ENCODE measurements around the gene POGK.

Gene POGK

GRCh38 chr1:166884971-166885370 lies 45.7 kb downstream of the POGK start:
- TF ChIP-seq SIN3A (IDR thresholded peaks at IDR 0.05; ENCODE audit: borderline replicate concordance, insufficient read depth, low read length) (no peak), TAF1 (IDR thresholded peaks at IDR 0.05; ENCODE audit: borderline replicate concordance, insufficient read depth, low read length) (no peak), FOXP2 (optimal IDR thresholded peaks at IDR 0.05; ENCODE audit: borderline replicate concordance, extremely low read depth, extremely low read length, insufficient read depth) (no peak), POLR2AphosphoS5 (IDR thresholded peaks at IDR 0.05; ENCODE audit: low read depth, low read length) (no peak)
- TF ChIP-seq, protein P1, sequence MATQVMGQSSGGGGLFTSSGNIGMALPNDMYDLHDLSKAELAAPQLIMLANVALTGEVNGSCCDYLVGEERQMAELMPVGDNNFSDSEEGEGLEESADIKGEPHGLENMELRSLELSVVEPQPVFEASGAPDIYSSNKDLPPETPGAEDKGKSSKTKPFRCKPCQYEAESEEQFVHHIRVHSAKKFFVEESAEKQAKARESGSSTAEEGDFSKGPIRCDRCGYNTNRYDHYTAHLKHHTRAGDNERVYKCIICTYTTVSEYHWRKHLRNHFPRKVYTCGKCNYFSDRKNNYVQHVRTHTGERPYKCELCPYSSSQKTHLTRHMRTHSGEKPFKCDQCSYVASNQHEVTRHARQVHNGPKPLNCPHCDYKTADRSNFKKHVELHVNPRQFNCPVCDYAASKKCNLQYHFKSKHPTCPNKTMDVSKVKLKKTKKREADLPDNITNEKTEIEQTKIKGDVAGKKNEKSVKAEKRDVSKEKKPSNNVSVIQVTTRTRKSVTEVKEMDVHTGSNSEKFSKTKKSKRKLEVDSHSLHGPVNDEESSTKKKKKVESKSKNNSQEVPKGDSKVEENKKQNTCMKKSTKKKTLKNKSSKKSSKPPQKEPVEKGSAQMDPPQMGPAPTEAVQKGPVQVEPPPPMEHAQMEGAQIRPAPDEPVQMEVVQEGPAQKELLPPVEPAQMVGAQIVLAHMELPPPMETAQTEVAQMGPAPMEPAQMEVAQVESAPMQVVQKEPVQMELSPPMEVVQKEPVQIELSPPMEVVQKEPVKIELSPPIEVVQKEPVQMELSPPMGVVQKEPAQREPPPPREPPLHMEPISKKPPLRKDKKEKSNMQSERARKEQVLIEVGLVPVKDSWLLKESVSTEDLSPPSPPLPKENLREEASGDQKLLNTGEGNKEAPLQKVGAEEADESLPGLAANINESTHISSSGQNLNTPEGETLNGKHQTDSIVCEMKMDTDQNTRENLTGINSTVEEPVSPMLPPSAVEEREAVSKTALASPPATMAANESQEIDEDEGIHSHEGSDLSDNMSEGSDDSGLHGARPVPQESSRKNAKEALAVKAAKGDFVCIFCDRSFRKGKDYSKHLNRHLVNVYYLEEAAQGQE (IDR thresholded peaks at IDR 0.05; ENCODE audit: insufficient read depth in 1 of 2, low read depth in 2 of 2, low read length in 2 of 2) = no peak

DNA sequence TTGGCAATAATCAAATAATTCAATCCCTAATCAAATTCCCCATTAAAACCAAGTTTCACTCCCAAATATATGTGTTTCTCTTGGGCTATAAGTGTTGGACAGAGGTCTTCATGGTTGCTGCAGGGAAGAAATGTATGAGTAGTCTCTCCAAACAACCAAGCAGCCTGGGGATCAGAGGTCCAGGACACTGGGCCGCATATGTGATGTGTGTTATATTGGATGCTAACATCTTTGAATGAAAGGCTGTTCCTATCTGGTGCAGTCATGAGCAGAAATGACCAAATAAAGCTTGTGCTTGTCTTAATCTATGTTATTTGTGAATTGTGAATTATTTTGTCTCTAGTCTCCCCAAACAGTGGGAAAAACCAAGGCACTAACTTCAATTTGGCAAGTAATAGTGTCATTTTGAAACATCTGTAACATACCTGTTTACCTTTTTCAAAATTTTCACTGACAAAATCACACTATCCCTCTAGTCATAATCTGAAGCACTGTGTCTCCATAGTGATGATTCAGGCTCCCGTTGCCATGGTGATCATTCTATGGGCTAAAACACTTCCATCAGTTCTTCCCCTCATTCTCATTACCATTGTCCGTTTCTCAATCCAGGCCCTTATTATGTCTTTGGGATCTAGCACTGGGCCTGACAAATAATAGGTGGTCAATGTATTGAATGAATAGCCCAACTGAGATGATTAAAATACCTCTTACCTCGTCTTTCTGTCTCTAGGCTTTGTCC lies 49.3 kb downstream of the POGK start:
- TF ChIP-seq POLR2AphosphoS5 (IDR thresholded peaks at IDR 0.05; ENCODE audit: low read depth, low read length) (no peak), TAF1 (IDR thresholded peaks at IDR 0.05; ENCODE audit: borderline replicate concordance, insufficient read depth, low read length) (no peak), FOXP2 (optimal IDR thresholded peaks at IDR 0.05; ENCODE audit: borderline replicate concordance, extremely low read depth, extremely low read length, insufficient read depth) (no peak), SIN3A (IDR thresholded peaks at IDR 0.05; ENCODE audit: borderline replicate concordance, insufficient read depth, low read length) (no peak)
- TF ChIP-seq, protein P1 (IDR thresholded peaks at IDR 0.05; ENCODE audit: insufficient read depth in 1 of 2, low read depth in 2 of 2, low read length in 2 of 2) = no peak

- TF ChIP-seq POLR2AphosphoS5 (IDR thresholded peaks at IDR 0.05; ENCODE audit: low read depth, low read length) (no peak), FOXP2 (optimal IDR thresholded peaks at IDR 0.05; ENCODE audit: borderline replicate concordance, extremely low read depth, extremely low read length, insufficient read depth) (no peak), TAF1 (IDR thresholded peaks at IDR 0.05; ENCODE audit: borderline replicate concordance, insufficient read depth, low read length) (no peak), SIN3A (IDR thresholded peaks at IDR 0.05; ENCODE audit: borderline replicate concordance, insufficient read depth, low read length) (no peak)
- TF ChIP-seq, protein P1 (IDR thresholded peaks at IDR 0.05; ENCODE audit: insufficient read depth in 1 of 2, low read depth in 2 of 2, low read length in 2 of 2) = no peak
Measured at GRCh38 chr1:166889776-166890175, 50.5 kb downstream of the POGK start.

GRCh38 chr1:166895766-166896165 lies 56.5 kb downstream of the POGK start:
- TF ChIP-seq POLR2AphosphoS5 (IDR thresholded peaks at IDR 0.05; ENCODE audit: low read depth, low read length) (no peak), TAF1 (IDR thresholded peaks at IDR 0.05; ENCODE audit: borderline replicate concordance, insufficient read depth, low read length) (no peak)

DNA sequence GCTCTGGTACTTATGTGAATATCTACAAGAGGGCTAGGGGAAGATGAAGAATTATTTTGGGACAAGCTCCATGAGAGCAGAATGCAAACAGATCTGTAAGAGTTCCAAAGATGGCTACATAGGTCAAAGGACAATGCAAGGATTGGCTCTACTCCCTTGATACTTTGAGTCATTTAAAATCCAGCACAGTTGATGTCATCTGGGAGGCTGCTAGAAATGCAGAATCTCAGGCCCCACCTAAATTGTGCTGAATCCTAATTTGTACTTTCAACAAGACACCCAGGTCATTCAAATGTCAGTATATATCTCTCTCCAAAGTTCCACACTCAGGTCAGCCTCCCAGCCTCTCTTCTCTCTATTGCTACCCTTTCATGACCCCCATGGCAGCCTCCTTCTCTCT lies 60.5 kb downstream of the POGK start:
- TF ChIP-seq FOXP2 (optimal IDR thresholded peaks at IDR 0.05; ENCODE audit: borderline replicate concordance, extremely low read depth, extremely low read length, insufficient read depth) (no peak), SIN3A (IDR thresholded peaks at IDR 0.05; ENCODE audit: borderline replicate concordance, insufficient read depth, low read length) (no peak), TAF1 (IDR thresholded peaks at IDR 0.05; ENCODE audit: borderline replicate concordance, insufficient read depth, low read length) (no peak)

- no peak for TF ChIP-seq POLR2AphosphoS5 (IDR thresholded peaks at IDR 0.05; ENCODE audit: low read depth, low read length)
- no peak for TF ChIP-seq SIN3A (IDR thresholded peaks at IDR 0.05; ENCODE audit: borderline replicate concordance, insufficient read depth, low read length)
- TF ChIP-seq TAF1 (IDR thresholded peaks at IDR 0.05; ENCODE audit: borderline replicate concordance, insufficient read depth, low read length) = no peak
- TF ChIP-seq FOXP2 (optimal IDR thresholded peaks at IDR 0.05; ENCODE audit: borderline replicate concordance, extremely low read depth, extremely low read length, insufficient read depth) = no peak
- TF ChIP-seq, protein P1 (IDR thresholded peaks at IDR 0.05; ENCODE audit: insufficient read depth in 1 of 2, low read depth in 2 of 2, low read length in 2 of 2) = no peak
Measured at GRCh38 chr1:166900987-166901386, 61.7 kb downstream of the POGK start.
